Ectodermal cell (in vitro differentiated cells): ENCODE results near the gene GRK3.
"Not testable (repeated sequence)": the region's sequence is repeated elsewhere in the genome, so short reads cannot be mapped to it uniquely, and the experiment has no call there.

Experiments used
- H3K27ac ChIP-seq: 2 replicates; pipeline ENCODE4 v1.7.0; 2013; ENCODE audit warnings: mild to moderate bottlenecking, low read depth, low read length; ENCODE audit not compliant: insufficient read depth, poor library complexity, severe bottlenecking
- H3K27me3 ChIP-seq: 2 replicates; pipeline ENCODE4 v1.7.0; 2013; ENCODE audit warnings: mild to moderate bottlenecking, low read length; ENCODE audit not compliant: insufficient read depth, control insufficient read depth, poor library complexity, severe bottlenecking
- H3K36me3 ChIP-seq: one replicate; pipeline ENCODE4 v1.7.0; 2013; ENCODE audit warnings: low read length; ENCODE audit not compliant: control insufficient read depth, insufficient read depth
- H3K4me1 ChIP-seq: one replicate; pipeline ENCODE4 v1.7.0; 2013; ENCODE audit warnings: low read length; ENCODE audit not compliant: control insufficient read depth, insufficient read depth
- H3K4me3 ChIP-seq: 2 replicates; pipeline ENCODE4 v1.7.0; 2013; ENCODE audit warnings: low read depth, low read length, control low read depth; ENCODE audit not compliant: insufficient read depth
- H3K9me3 ChIP-seq: 2 replicates; pipeline ENCODE4 v1.7.0; 2013; ENCODE audit warnings: mild to moderate bottlenecking, low read length, moderate library complexity; ENCODE audit not compliant: control insufficient read depth
- WGBS, 2 experiments: methylation state at CpG; one replicate each; pipeline ENCODE4 v1.1.7; 2013; ENCODE audit warnings: missing lambda C conversion rate in 2 of 2; 5-methylcytosine and 5-hydroxymethylcytosine counted together

Gene GRK3

GRCh38 chr22:25551396-25551795 lies 13.1 kb upstream of the GRK3 start:
- Histone ChIP-seq H3K27me3 (no peaks in the 10 kb centered on the region), H3K36me3 (no peaks in the 10 kb centered on the region), H3K27ac (no peak overlapping the region), H3K4me1 (peaks cover 4% of the 10 kb centered on the region), H3K9me3 (no peaks in the 10 kb centered on the region), H3K4me3 (no peak overlapping the region)
- 100% methylated on average over 1 of the region's 1 CpG for WGBS, 2 experiments

GRCh38 chr22:25552405-25552804 lies 12.1 kb upstream of the GRK3 start:
- 100% methylated on average over 1 of the region's 1 CpG for whole genome bisulfite sequencing, 2 experiments
- H3K4me3 ChIP-seq, H3K36me3 ChIP-seq, H3K9me3 ChIP-seq, H3K27ac ChIP-seq, H3K4me1 ChIP-seq, H3K27me3 ChIP-seq: not testable (repeated sequence)

GRCh38 chr22:25553131-25553530 lies 11.3 kb upstream of the GRK3 start:
- Histone ChIP-seq H3K36me3 (no peaks in the 10 kb centered on the region), H3K4me1 (peaks cover 4% of the 10 kb centered on the region), H3K4me3 (no peak overlapping the region), H3K9me3 (no peaks in the 10 kb centered on the region), H3K27ac (no peak overlapping the region), H3K27me3 (no peaks in the 10 kb centered on the region)
- 93 to 100% methylated on average over 2 of the region's 2 CpGs for WGBS, 2 experiments

- H3K27ac ChIP-seq, result no peak overlapping the region
- WGBS, 2 experiments, result 93 to 95% methylated on average over 1 of the region's 1 CpG
- no peak overlapping the region for H3K4me3 ChIP-seq
Observed at GRCh38 chr22:25554238-25554671, 10.2 kb upstream of the GRK3 start.

GRCh38 chr22:25554689-25555088 lies 9.8 kb upstream of the GRK3 start:
- Histone ChIP-seq H3K4me3 (no peak overlapping the region), H3K27ac (no peak overlapping the region), H3K4me1 (peaks cover 4% of the 10 kb centered on the region), H3K36me3 (no peaks in the 10 kb centered on the region), H3K27me3 (no peaks in the 10 kb centered on the region), H3K9me3 (no peaks in the 10 kb centered on the region)
- WGBS, 2 experiments, result 74 to 81% methylated on average over 1 to 2 of the region's 2 CpGs

More at GRCh38 chr22:25554238-25554671, 10.2 kb upstream of the GRK3 start:
- no peaks in the 10 kb centered on the region for H3K27me3 ChIP-seq
- peaks cover 4% of the 10 kb centered on the region for H3K4me1 ChIP-seq
- H3K9me3 ChIP-seq, result no peaks in the 10 kb centered on the region
- H3K36me3 ChIP-seq, result no peaks in the 10 kb centered on the region

- 90 to 93% methylated on average over 4 of the region's 4 CpGs for WGBS, 2 experiments
- Histone ChIP-seq H3K36me3 (no peaks in the 10 kb centered on the region), H3K9me3 (no peaks in the 10 kb centered on the region), H3K27ac (no peak overlapping the region), H3K4me3 (no peak overlapping the region), H3K27me3 (no peaks in the 10 kb centered on the region), H3K4me1 (peaks cover 4% of the 10 kb centered on the region)
Observed at GRCh38 chr22:25555586-25555985, 8.9 kb upstream of the GRK3 start.

- WGBS, 2 experiments, result 86 to 88% methylated on average over 5 of the region's 5 CpGs
- Histone ChIP-seq H3K36me3 (no peaks in the 10 kb centered on the region), H3K27me3 (no peaks in the 10 kb centered on the region), H3K27ac (no peak overlapping the region), H3K9me3 (no peaks in the 10 kb centered on the region), H3K4me1 (peaks cover 4% of the 10 kb centered on the region), H3K4me3 (no peak overlapping the region)
Observed at GRCh38 chr22:25557218-25557617, 7.3 kb upstream of the GRK3 start.

- H3K4me3 ChIP-seq, result no peak overlapping the region
- 85 to 89% methylated on average over 4 of the region's 4 CpGs for WGBS, 2 experiments
- H3K9me3 ChIP-seq, result no peaks in the 10 kb centered on the region
- peaks cover 2% of the 10 kb centered on the region for H3K27me3 ChIP-seq
- H3K4me1 ChIP-seq, result peaks cover 5% of the 10 kb centered on the region
- no peaks in the 10 kb centered on the region for H3K36me3 ChIP-seq
- no peak overlapping the region for H3K27ac ChIP-seq
Observed at GRCh38 chr22:25558341-25558740, 6.1 kb upstream of the GRK3 start.

GRCh38 chr22:25559910-25560309 lies 4.6 kb upstream of the GRK3 start:
- H3K9me3 ChIP-seq, H3K36me3 ChIP-seq, H3K4me3 ChIP-seq, H3K4me1 ChIP-seq, H3K27ac ChIP-seq: not testable (repeated sequence)
- peaks cover 15% of the 10 kb centered on the region for H3K27me3 ChIP-seq
- 98 to 100% methylated on average over 3 of the region's 4 CpGs for WGBS, 2 experiments

GRCh38 chr22:25561182-25561581 lies 3.3 kb upstream of the GRK3 start:
- 88 to 94% methylated on average over 2 of the region's 3 CpGs for WGBS, 2 experiments
- not testable (repeated sequence) for H3K36me3 ChIP-seq

GRCh38 chr22:25561927-25562326 lies 2.5 kb upstream of the GRK3 start:
- not testable (repeated sequence) for H3K9me3 ChIP-seq, H3K36me3 ChIP-seq, H3K4me3 ChIP-seq, H3K27ac ChIP-seq
- whole genome bisulfite sequencing, 2 experiments, result 95 to 96% methylated on average over 1 of the region's 1 CpG
- H3K4me1 ChIP-seq, result peaks cover 20% of the 10 kb centered on the region
- H3K27me3 ChIP-seq, result peaks cover 22% of the 10 kb centered on the region

More at GRCh38 chr22:25561182-25561581, 3.3 kb upstream of the GRK3 start:
- H3K4me3 ChIP-seq, H3K27ac ChIP-seq, H3K9me3 ChIP-seq: not testable (repeated sequence)
- Histone ChIP-seq H3K27me3 (peaks cover 22% of the 10 kb centered on the region), H3K4me1 (peaks cover 16% of the 10 kb centered on the region)
